GM12864 (cell line): Measurements from ENCODE around the gene RIPOR2.
"Not testable (repeated sequence)": the region's sequence is repeated elsewhere in the genome, so short reads cannot be mapped to it uniquely, and the experiment has no call there.

ENCODE experiments used
- DNase-seq: peaks from one replicate; pipeline ENCODE4 v3.0.0-alpha.2; 2011; ENCODE audit warnings: low read depth
- H3K4me3 ChIP-seq: 2 replicates; pipeline ENCODE4 v1.5.1; 2011; ENCODE audit warnings: mild to moderate bottlenecking, low read depth, low read length, control low read depth
- TF ChIP-seq, protein P1 (sequence below): IDR thresholded peaks from 2 replicates; pipeline ENCODE4 v1.5.1; 2011; ENCODE audit warnings: low read depth, mild to moderate bottlenecking, moderate library complexity, low read length, control low read depth, inconsistent platforms; ENCODE audit errors: missing control alignments

Gene RIPOR2

DNA sequence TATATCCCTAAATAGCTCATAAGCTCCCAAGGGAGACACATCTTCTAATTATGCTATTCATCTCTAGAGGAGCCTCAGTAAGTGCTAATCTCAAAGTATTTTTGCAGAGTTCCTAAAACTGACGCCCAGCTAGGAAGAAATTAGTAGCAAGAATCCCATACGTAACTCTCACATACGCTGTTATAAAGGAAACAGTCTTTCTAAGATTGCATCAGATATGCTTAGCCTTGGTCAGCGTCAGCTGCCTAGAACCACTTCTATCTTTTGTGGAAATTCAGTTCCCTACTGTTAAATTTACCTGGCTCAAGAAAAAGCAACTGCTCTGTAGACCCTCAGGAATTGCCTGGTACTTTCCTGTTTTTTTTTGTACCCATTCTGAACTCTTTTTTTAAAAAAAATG is 13.6 kb downstream of the RIPOR2 start:
- TF ChIP-seq, protein P1, sequence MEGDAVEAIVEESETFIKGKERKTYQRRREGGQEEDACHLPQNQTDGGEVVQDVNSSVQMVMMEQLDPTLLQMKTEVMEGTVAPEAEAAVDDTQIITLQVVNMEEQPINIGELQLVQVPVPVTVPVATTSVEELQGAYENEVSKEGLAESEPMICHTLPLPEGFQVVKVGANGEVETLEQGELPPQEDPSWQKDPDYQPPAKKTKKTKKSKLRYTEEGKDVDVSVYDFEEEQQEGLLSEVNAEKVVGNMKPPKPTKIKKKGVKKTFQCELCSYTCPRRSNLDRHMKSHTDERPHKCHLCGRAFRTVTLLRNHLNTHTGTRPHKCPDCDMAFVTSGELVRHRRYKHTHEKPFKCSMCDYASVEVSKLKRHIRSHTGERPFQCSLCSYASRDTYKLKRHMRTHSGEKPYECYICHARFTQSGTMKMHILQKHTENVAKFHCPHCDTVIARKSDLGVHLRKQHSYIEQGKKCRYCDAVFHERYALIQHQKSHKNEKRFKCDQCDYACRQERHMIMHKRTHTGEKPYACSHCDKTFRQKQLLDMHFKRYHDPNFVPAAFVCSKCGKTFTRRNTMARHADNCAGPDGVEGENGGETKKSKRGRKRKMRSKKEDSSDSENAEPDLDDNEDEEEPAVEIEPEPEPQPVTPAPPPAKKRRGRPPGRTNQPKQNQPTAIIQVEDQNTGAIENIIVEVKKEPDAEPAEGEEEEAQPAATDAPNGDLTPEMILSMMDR = no peak
- DNase-seq = no peak
- H3K4me3 ChIP-seq = no peak overlapping the region

DNA sequence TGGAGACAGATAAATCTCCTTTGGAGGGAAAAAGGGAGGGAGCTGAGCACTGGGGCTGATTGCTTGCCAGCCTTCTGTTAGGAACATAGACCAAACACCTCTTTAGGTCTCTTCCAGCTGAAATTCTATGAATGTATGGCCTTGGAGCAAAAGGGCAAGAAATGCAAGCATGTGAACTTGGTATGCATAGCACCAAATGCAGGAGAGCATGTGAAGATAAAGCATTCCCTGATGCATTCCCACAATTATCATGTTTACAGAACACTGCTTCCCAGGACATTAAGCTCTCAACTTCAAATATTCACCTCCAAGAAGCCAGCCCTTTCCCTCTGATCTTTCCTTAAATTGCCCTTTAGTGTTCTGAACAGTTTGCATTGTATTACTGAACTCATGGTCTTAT is 15.6 kb downstream of the RIPOR2 start:
- no peak overlapping the region; the same call in 1 of the 2 replicates for H3K4me3 ChIP-seq
- DNase-seq = no peak
- TF ChIP-seq, protein P1 = no peak

DNA sequence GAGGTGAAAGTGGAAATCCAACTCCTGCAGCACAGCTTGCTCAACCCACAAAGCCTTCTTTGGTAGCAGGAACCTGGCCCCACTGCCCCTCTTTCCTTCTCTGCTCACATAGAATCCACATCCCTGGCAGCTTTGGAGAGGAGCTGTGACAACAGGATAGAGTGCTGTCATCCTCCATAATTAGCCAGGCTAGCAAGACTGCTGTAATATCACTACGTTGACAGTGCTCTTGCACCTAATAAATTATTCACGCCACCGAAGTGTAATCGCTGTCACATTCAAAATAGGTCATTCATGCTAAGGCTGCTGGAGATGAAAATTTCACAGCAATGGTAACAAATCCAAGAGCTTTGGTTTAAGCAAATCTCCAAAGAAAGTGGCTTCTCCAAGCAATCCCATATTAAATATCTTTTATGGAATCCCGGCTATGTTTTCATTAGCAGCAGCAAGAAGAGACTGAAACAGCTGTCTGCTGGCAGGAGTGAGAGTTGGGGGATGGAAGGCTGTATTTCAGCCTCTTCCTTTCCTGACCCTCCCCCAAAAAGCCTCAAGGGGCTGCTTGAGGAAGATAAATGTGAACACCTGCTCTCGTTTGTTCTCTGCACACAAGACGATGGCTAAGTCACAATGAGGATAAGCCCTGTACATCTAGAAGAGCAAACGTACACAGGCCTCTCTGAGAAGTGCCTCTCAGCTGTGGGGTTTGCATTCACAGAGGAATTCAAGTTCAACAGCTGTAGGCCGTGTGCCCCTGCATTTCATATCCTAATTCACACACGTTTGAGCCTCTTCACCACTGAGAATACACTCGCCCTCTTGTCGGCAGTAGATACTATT is 16.5 kb downstream of the RIPOR2 start:
- TF ChIP-seq, protein P1 = no peak
- no peak overlapping the region; the same call in 1 of the 2 replicates for H3K4me3 ChIP-seq
- no peak for DNase-seq

DNA sequence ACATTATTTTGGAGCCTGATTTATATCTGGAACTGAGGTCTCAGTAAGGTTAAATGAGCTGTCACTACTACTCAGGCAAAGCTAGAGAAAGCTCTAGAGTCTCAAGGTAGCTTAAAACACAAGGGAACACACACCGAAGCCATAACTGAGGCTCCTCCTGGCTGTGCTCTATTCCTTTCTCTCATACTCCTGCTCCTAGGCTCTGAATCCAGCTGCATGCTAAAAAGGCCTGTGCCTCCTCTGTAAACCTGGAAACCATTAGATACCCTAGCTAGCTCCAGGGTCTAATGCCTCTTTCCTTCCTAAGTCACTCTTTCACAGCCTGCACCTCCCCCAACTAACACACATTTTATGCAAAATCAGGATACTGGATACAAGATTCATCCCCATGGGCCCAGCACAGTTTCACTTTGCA is 17.1 kb downstream of the RIPOR2 start:
- H3K4me3 ChIP-seq = no peak overlapping the region
- DNase-seq = no peak
- TF ChIP-seq, protein P1 = no peak

DNA sequence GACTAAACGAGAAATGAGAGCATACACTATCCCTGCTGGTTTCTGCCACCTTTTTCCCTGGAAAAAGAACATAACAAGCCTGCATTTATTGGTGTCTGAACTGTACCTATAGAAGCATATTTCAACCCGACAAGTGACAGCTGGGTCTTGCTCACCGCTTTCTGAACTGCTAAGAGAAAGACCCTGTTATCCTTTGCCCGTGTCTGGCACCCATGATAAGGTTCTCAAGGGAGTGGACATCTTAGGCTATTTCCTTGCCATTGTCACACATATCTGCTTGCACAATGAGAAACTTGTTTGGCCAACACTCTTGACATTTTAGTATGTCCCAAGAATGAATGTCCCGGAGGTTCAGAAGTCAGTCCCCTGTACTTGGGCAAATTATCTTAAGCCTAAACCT is 19.3 kb downstream of the RIPOR2 start:
- TF ChIP-seq, protein P1 = no peak
- no peak overlapping the region for H3K4me3 ChIP-seq
- DNase-seq = no peak

DNA sequence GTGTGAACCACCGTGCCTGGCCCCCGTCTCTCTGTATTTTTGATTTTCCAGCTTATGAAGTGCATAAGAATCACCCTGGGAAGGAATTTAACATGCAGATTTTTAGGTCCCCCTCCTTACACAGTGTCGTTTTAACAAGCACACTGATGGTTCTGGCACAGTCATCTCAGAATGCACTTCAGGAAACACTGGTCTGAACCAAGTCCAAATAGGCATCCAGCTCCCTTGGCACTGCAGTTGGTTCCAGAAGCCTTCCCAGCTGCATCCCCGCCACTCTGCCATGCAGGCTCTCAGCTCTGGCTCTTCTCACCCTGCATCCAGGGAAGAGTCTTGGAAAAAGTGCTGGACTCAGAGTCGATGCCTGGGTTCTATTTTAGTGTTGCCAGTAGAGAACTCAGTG is 20.1 kb downstream of the RIPOR2 start:
- TF ChIP-seq, protein P1 = no peak
- H3K4me3 ChIP-seq = no peak overlapping the region
- DNase-seq = no peak

DNA sequence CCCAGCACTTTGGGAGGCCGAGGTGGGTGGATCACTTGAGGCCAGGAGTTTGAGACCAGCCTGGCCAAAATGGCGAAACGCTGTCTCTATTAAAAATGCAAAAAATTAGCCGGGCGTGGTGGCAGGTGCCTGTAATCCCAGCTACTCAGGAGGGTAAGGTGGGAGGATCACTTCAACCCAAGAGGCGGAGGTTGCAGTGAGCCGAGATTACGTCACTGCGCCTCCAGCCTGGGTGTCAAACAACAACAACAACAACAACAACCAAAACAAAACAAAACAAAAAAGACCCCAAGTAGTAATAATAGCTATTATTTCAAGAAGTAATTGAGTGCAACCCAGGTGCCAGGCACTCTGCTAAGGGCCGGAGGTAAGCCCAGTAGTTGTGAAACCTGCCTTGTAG is 21.7 kb downstream of the RIPOR2 start:
- not testable (repeated sequence) for DNase-seq, H3K4me3 ChIP-seq
